Muscle of back (tissue), 10 donors: Measurements from ENCODE around the gene BBS12. TPM values are rescaled to one million over a fixed set of nuclear protein-coding genes. Genes with fewer than 3 reads are reported as not detected.

Experiments
- polyA plus RNA-seq, 10 donors: library from polyadenylated mRNA; unstranded; fragments of 120-200 nt; gene quantifications; one replicate each; pipeline ENCODE4 v1.2.1, GENCODE V29; 2013; ENCODE audit not compliant: insufficient read length in 10 of 10

Gene BBS12
- polyA plus RNA-seq, 10 donors: 3.3 to 4.8 (median 4.1) TPM

Other genes with a start within 250 kb of the BBS12 start
- gene IL21, start 111.6 kb upstream of the BBS12 start, polyA plus RNA-seq: under 1 TPM in 1 of 10 donors, not detected in 9; 0.05 TPM
- 10 to 100 TPM in 4 of 10 donors, 1 to 10 TPM in 6; 7.1 to 12.1 (median 9.2) TPM for gene FGF2, start 94.1 kb downstream of the BBS12 start, polyA plus RNA-seq
- gene NUDT6, start 189.9 kb downstream of the BBS12 start, polyA plus RNA-seq: 10 to 100 TPM in 2 of 10 donors, 1 to 10 TPM in 8; 5.1 to 12.4 (median 7.0) TPM